Measurements from ENCODE around the gene CASP3. TPM values are rescaled to one million over a fixed set of nuclear protein-coding genes. Genes with fewer than 3 reads are reported as not detected.
"Not testable (repeated sequence)": the region's sequence is repeated elsewhere in the genome, so short reads cannot be mapped to it uniquely, and the experiment has no call there.

The CASP3 gene
- total RNA-seq, 3 donors from 2014 or later (not counting 1 experiment from before 2014, with no cell fraction given), result 20.9 to 35.1 (median 30.2) TPM

GRCh38 chr4:184635381-184635780, 13.9 kb downstream of the CASP3 start:
- H3K4me1 Mint-ChIP-seq, result peaks cover 27 to 33% of the 10 kb centered on the region in 2 donors
- H3K4me3 Mint-ChIP-seq, result no peak overlapping the region
- intact Hi-C loops (cut with micrococcal nuclease), result no loop called here
- no peaks in the 10 kb centered on the region for H3K27me3 Mint-ChIP-seq (ENCODE audit: low read depth in 2 of 2)
- Histone ChIP-seq H3K4me3 (ENCODE audit: low read length) (no peak overlapping the region), H3K27me3 (ENCODE audit: control insufficient read depth, insufficient read depth, low read length) (no peaks in the 10 kb centered on the region), H3K4me1 (ENCODE audit: control insufficient read depth, insufficient read depth, low read length) (no peaks in the 10 kb centered on the region), H3K27ac (ENCODE audit: low read length) (no peak overlapping the region), H3K9me3 (ENCODE audit: control insufficient read depth, insufficient read depth, low read length) (no peaks in the 10 kb centered on the region), H3K36me3 (ENCODE audit: control insufficient read depth, insufficient read depth, low read length) (peaks cover 67% of the 10 kb centered on the region)
- DNase-seq (no peak), ATAC-seq (no peak)
- H3K27ac Mint-ChIP-seq, result no peak overlapping the region
- H3K9me3 Mint-ChIP-seq, result no peaks in the 10 kb centered on the region
- 78% methylated on average over 2 of the region's 3 CpGs for WGBS (ENCODE audit: insufficient coverage)
- H3K36me3 Mint-ChIP-seq, result peaks cover 2% of the 10 kb centered on the region
- TF ChIP-seq, protein P1, sequence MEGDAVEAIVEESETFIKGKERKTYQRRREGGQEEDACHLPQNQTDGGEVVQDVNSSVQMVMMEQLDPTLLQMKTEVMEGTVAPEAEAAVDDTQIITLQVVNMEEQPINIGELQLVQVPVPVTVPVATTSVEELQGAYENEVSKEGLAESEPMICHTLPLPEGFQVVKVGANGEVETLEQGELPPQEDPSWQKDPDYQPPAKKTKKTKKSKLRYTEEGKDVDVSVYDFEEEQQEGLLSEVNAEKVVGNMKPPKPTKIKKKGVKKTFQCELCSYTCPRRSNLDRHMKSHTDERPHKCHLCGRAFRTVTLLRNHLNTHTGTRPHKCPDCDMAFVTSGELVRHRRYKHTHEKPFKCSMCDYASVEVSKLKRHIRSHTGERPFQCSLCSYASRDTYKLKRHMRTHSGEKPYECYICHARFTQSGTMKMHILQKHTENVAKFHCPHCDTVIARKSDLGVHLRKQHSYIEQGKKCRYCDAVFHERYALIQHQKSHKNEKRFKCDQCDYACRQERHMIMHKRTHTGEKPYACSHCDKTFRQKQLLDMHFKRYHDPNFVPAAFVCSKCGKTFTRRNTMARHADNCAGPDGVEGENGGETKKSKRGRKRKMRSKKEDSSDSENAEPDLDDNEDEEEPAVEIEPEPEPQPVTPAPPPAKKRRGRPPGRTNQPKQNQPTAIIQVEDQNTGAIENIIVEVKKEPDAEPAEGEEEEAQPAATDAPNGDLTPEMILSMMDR (IDR thresholded peaks at IDR 0.05), result no peak

GRCh38 chr4:184632842-184633241, 16.4 kb downstream of the CASP3 start:
- WGBS (ENCODE audit: insufficient coverage), result 100% methylated on average over 1 of the region's 1 CpG
- intact Hi-C loops (cut with micrococcal nuclease), result no loop called here
- H3K9me3 Mint-ChIP-seq, result no peaks in the 10 kb centered on the region
- no peak overlapping the region for H3K4me3 Mint-ChIP-seq
- peaks cover 1 to 7% of the 10 kb centered on the region in 2 donors for H3K4me1 Mint-ChIP-seq
- Histone ChIP-seq H3K9me3 (ENCODE audit: control insufficient read depth, insufficient read depth, low read length) (no peaks in the 10 kb centered on the region), H3K36me3 (ENCODE audit: control insufficient read depth, insufficient read depth, low read length) (peaks cover 83% of the 10 kb centered on the region), H3K4me1 (ENCODE audit: control insufficient read depth, insufficient read depth, low read length) (no peaks in the 10 kb centered on the region), H3K4me3 (ENCODE audit: low read length) (no peak overlapping the region), H3K27me3 (ENCODE audit: control insufficient read depth, insufficient read depth, low read length) (no peaks in the 10 kb centered on the region), H3K27ac (ENCODE audit: low read length) (no peak overlapping the region)
- ATAC-seq (no peak), DNase-seq (no peak)
- H3K27ac Mint-ChIP-seq, result peak overlapping the region; percentile 49 to 51
- H3K36me3 Mint-ChIP-seq, result peaks cover 16% of the 10 kb centered on the region
- TF ChIP-seq, protein P1 (IDR thresholded peaks at IDR 0.05), result no peak
- no peaks in the 10 kb centered on the region for H3K27me3 Mint-ChIP-seq (ENCODE audit: low read depth in 2 of 2)

GRCh38 chr4:184628103-184628502, 21.1 kb downstream of the CASP3 start:
- WGBS (ENCODE audit: insufficient coverage), result 100% methylated on average over 4 of the region's 4 CpGs
- Histone ChIP-seq H3K9me3 (ENCODE audit: control insufficient read depth, insufficient read depth, low read length) (no peaks in the 10 kb centered on the region), H3K36me3 (ENCODE audit: control insufficient read depth, insufficient read depth, low read length) (peaks cover 61% of the 10 kb centered on the region), H3K4me3 (ENCODE audit: low read length) (no peak overlapping the region), H3K4me1 (ENCODE audit: control insufficient read depth, insufficient read depth, low read length) (peaks cover 21% of the 10 kb centered on the region), H3K27me3 (ENCODE audit: control insufficient read depth, insufficient read depth, low read length) (no peaks in the 10 kb centered on the region), H3K27ac (ENCODE audit: low read length) (no peak overlapping the region)
- ATAC-seq, result no peak
- TF ChIP-seq, protein P1 (IDR thresholded peaks at IDR 0.05), result no peak
- Mint-ChIP-seq H3K27ac (no peak overlapping the region), H3K9me3 (no peaks in the 10 kb centered on the region), H3K36me3 (peaks cover 29% of the 10 kb centered on the region), H3K4me1 (peaks cover 34 to 41% of the 10 kb centered on the region in 2 donors), H3K4me3 (no peak overlapping the region), H3K27me3 (ENCODE audit: low read depth in 2 of 2) (no peaks in the 10 kb centered on the region)
- DNase-seq, result no peak
- intact Hi-C loops (cut with micrococcal nuclease), result no loop called here

- Mint-ChIP-seq H3K4me1 (peaks cover 34 to 41% of the 10 kb centered on the region in 2 donors), H3K27ac (peak overlapping the region; percentile 68 to 85), H3K36me3 (peaks cover 29% of the 10 kb centered on the region)
- Histone ChIP-seq H3K36me3 (ENCODE audit: control insufficient read depth, insufficient read depth, low read length) (peaks cover 43% of the 10 kb centered on the region), H3K4me1 (ENCODE audit: control insufficient read depth, insufficient read depth, low read length) (peaks cover 21% of the 10 kb centered on the region)
- H3K9me3 ChIP-seq (ENCODE audit: control insufficient read depth, insufficient read depth, low read length); H3K27ac ChIP-seq (ENCODE audit: low read length); intact Hi-C loops (cut with micrococcal nuclease); H3K4me3 Mint-ChIP-seq; H3K27me3 ChIP-seq (ENCODE audit: control insufficient read depth, insufficient read depth, low read length); H3K4me3 ChIP-seq (ENCODE audit: low read length); H3K9me3 Mint-ChIP-seq; H3K27me3 Mint-ChIP-seq (ENCODE audit: low read depth in 2 of 2): not testable (repeated sequence)
- 67% methylated on average over 11 of the region's 11 CpGs for WGBS (ENCODE audit: insufficient coverage)
- ATAC-seq (peak in 1 of 3 donors; percentile 30), DNase-seq (peak in 1 of 2 donors; percentile 29)
Observed at GRCh38 chr4:184625783-184626596, 23.3 kb downstream of the CASP3 start.

Measured in natural killer cell (primary cell).